ENCODE data around the gene GID8. TPM values are rescaled to one million over a fixed set of nuclear protein-coding genes. Genes with fewer than 3 reads are reported as not detected.
A peak's percentile ranks its signal among the peaks of the same experiment; 100 is the strongest.

Gene GID8
- total and polyA plus RNA-seq, 2 experiments from 2014 or later, result 41.8 to 106 TPM

DNA sequence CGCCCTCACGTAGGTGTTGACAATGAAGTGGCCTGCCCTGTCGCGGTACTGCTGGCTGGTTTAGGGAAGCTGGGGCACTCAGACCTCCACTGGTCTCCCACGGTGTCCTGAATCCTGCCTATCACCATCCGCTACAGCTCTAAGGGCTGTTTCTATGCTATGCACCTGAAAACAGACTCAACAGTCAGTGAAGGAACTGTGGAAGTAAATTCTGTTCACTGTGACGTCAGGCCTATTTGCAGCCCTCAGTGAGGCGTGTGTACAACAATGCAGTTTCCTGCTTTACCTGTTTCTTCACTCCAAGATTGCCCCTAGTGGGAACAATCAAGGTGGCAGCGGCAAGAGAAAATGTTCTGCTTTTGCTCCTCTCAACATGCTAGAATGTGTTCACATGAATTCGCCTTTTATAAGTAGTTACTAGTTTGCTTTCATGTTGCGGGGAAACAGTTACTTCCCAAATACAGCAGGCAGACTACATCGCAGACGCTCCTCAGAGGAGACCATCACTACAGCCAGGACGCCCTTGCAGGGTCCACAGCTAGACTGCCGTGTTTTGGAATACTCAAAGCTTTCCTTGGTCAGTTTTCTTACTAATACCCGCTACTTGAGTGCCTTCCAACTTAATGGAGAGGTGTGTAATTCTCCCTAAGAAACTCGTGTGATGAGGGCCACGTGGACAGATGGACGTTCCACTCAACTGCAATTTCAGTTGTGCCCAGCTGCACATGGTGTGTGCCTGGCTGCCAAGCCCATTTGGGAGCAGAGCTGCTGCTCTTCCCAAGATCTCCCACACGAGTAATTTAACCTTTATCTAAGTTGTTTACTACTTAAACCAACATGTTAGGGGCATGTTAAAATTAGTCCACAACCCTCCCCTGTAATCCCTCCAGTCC, 37.0 kb upstream of the GID8 start:
- H3K4me3 ChIP-seq, result no peak overlapping the region; the same call in 1 of the 2 replicates
- ATAC-seq (peak; percentile 38), DNase-seq (ENCODE audit: low spot score) (peak; percentile 73)
- Mint-ChIP-seq H3K4me1 (peaks cover 43% of the 10 kb centered on the region), H3K36me3 (ENCODE audit: low read depth) (peaks cover 56% of the 10 kb centered on the region), H3K27ac (peak overlapping the region; percentile 92), H3K27me3 (ENCODE audit: insufficient read depth, low read depth, poor library complexity) (peaks cover 25% of the 10 kb centered on the region), H3K9me3 (no peaks in the 10 kb centered on the region), H3K4me3 (no peak overlapping the region; the same call in 2 of the 3 replicates)
- peak overlapping the region; percentile 93 for H3K27ac ChIP-seq (ENCODE audit: low read depth)
- TF ChIP-seq ZNF114 (CRISPR knock-in tag; IDR thresholded peaks at IDR 0.05) (no peak), EZH2phosphoT487 (IDR thresholded peaks at IDR 0.05; ENCODE audit: unreplicated experiment) (no peak), CREB1 (CRISPR knock-in tag; IDR thresholded peaks at IDR 0.05; ENCODE audit: low read depth) (peak; percentile 73), ZNF331 (CRISPR knock-in tag; IDR thresholded peaks at IDR 0.05; ENCODE audit: low read depth) (no peak), POLR2AphosphoS5 (IDR thresholded peaks at IDR 0.05; ENCODE audit: low read depth) (no peak), NANOG (IDR thresholded peaks at IDR 0.05; ENCODE audit: borderline replicate concordance) (no peak), EZH2 (IDR thresholded peaks at IDR 0.05; ENCODE audit: low read depth, unreplicated experiment) (no peak), STAT1 (IDR thresholded peaks at IDR 0.05; ENCODE audit: unreplicated experiment) (no peak), JUNB (IDR thresholded peaks at IDR 0.05; ENCODE audit: unreplicated experiment) (no peak)
- TF ChIP-seq, protein P1, sequence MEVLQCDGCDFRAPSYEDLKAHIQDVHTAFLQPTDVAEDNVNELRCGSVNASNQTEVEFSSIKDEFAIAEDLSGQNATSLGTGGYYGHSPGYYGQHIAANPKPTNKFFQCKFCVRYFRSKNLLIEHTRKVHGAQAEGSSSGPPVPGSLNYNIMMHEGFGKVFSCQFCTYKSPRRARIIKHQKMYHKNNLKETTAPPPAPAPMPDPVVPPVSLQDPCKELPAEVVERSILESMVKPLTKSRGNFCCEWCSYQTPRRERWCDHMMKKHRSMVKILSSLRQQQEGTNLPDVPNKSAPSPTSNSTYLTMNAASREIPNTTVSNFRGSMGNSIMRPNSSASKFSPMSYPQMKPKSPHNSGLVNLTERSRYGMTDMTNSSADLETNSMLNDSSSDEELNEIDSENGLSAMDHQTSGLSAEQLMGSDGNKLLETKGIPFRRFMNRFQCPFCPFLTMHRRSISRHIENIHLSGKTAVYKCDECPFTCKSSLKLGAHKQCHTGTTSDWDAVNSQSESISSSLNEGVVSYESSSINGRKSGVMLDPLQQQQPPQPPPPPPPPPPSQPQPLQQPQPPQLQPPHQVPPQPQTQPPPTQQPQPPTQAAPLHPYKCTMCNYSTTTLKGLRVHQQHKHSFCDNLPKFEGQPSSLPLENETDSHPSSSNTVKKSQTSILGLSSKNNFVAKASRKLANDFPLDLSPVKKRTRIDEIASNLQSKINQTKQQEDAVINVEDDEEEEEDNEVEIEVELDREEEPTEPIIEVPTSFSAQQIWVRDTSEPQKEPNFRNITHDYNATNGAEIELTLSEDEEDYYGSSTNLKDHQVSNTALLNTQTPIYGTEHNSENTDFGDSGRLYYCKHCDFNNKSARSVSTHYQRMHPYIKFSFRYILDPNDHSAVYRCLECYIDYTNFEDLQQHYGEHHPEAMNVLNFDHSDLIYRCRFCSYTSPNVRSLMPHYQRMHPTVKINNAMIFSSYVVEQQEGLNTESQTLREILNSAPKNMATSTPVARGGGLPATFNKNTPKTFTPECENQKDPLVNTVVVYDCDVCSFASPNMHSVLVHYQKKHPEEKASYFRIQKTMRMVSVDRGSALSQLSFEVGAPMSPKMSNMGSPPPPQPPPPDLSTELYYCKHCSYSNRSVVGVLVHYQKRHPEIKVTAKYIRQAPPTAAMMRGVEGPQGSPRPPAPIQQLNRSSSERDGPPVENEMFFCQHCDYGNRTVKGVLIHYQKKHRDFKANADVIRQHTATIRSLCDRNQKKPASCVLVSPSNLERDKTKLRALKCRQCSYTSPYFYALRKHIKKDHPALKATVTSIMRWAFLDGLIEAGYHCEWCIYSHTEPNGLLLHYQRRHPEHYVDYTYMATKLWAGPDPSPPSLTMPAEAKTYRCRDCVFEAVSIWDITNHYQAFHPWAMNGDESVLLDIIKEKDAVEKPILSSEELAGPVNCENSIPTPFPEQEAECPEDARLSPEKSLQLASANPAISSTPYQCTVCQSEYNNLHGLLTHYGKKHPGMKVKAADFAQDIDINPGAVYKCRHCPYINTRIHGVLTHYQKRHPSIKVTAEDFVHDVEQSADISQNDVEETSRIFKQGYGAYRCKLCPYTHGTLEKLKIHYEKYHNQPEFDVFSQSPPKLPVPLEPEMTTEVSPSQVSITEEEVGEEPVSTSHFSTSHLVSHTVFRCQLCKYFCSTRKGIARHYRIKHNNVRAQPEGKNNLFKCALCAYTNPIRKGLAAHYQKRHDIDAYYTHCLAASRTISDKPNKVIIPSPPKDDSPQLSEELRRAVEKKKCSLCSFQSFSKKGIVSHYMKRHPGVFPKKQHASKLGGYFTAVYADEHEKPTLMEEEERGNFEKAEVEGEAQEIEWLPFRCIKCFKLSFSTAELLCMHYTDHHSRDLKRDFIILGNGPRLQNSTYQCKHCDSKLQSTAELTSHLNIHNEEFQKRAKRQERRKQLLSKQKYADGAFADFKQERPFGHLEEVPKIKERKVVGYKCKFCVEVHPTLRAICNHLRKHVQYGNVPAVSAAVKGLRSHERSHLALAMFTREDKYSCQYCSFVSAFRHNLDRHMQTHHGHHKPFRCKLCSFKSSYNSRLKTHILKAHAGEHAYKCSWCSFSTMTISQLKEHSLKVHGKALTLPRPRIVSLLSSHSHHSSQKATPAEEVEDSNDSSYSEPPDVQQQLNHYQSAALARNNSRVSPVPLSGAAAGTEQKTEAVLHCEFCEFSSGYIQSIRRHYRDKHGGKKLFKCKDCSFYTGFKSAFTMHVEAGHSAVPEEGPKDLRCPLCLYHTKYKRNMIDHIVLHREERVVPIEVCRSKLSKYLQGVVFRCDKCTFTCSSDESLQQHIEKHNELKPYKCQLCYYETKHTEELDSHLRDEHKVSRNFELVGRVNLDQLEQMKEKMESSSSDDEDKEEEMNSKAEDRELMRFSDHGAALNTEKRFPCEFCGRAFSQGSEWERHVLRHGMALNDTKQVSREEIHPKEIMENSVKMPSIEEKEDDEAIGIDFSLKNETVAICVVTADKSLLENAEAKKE (CRISPR knock-in tag; IDR thresholded peaks at IDR 0.05), result no peak
- TF ChIP-seq, protein P2, sequence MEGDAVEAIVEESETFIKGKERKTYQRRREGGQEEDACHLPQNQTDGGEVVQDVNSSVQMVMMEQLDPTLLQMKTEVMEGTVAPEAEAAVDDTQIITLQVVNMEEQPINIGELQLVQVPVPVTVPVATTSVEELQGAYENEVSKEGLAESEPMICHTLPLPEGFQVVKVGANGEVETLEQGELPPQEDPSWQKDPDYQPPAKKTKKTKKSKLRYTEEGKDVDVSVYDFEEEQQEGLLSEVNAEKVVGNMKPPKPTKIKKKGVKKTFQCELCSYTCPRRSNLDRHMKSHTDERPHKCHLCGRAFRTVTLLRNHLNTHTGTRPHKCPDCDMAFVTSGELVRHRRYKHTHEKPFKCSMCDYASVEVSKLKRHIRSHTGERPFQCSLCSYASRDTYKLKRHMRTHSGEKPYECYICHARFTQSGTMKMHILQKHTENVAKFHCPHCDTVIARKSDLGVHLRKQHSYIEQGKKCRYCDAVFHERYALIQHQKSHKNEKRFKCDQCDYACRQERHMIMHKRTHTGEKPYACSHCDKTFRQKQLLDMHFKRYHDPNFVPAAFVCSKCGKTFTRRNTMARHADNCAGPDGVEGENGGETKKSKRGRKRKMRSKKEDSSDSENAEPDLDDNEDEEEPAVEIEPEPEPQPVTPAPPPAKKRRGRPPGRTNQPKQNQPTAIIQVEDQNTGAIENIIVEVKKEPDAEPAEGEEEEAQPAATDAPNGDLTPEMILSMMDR (conservative IDR thresholded peaks at IDR 0.05; ENCODE audit: low read depth in 2 of 2), result peak in 1 of 2 experiments; percentile 31; a peak in 3 of 4 replicates
- TF ChIP-seq, protein P3, sequence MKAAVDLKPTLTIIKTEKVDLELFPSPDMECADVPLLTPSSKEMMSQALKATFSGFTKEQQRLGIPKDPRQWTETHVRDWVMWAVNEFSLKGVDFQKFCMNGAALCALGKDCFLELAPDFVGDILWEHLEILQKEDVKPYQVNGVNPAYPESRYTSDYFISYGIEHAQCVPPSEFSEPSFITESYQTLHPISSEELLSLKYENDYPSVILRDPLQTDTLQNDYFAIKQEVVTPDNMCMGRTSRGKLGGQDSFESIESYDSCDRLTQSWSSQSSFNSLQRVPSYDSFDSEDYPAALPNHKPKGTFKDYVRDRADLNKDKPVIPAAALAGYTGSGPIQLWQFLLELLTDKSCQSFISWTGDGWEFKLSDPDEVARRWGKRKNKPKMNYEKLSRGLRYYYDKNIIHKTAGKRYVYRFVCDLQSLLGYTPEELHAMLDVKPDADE (IDR thresholded peaks at IDR 0.05), result no peak
- peaks cover 51% of the 10 kb centered on the region for H3K36me3 ChIP-seq (ENCODE audit: insufficient read depth)
- H3K27me3 ChIP-seq (ENCODE audit: insufficient read depth), result no peaks in the 10 kb centered on the region
- no peak overlapping the region for H2AFZ ChIP-seq
- H3K4me2 ChIP-seq, result 0 out of 2 replicates have a peak overlapping the region, but pooled peaks have one; percentile 18
- peaks cover 38% of the 10 kb centered on the region for H3K4me1 ChIP-seq (ENCODE audit: insufficient read depth)
- H3F3A ChIP-seq (replicated peaks; ENCODE audit: low read depth), result peaks cover 70% of the 10 kb centered on the region
- peaks cover 55% of the 10 kb centered on the region for H4K20me1 ChIP-seq (replicated peaks; ENCODE audit: insufficient read depth)
- H3K79me2 ChIP-seq (replicated peaks; ENCODE audit: insufficient read depth), result peaks cover 19% of the 10 kb centered on the region
- no peaks in the 10 kb centered on the region for H3K9me2 ChIP-seq (ENCODE audit: insufficient read depth)

Measured in GM23338 (cell line).